ENCODE results near the gene MDM2.

GRCh38 chr12:68793975-68794652 is 13.9 kb upstream of the MDM2 start:
- TF ChIP-seq, protein P1, sequence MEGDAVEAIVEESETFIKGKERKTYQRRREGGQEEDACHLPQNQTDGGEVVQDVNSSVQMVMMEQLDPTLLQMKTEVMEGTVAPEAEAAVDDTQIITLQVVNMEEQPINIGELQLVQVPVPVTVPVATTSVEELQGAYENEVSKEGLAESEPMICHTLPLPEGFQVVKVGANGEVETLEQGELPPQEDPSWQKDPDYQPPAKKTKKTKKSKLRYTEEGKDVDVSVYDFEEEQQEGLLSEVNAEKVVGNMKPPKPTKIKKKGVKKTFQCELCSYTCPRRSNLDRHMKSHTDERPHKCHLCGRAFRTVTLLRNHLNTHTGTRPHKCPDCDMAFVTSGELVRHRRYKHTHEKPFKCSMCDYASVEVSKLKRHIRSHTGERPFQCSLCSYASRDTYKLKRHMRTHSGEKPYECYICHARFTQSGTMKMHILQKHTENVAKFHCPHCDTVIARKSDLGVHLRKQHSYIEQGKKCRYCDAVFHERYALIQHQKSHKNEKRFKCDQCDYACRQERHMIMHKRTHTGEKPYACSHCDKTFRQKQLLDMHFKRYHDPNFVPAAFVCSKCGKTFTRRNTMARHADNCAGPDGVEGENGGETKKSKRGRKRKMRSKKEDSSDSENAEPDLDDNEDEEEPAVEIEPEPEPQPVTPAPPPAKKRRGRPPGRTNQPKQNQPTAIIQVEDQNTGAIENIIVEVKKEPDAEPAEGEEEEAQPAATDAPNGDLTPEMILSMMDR (IDR thresholded peaks at IDR 0.05): no peak
- TF ChIP-seq POLR2AphosphoS5 (IDR thresholded peaks at IDR 0.05): no peak
